ENCODE measurements around the gene SUPT7L. TPM values are rescaled to one million over a fixed set of nuclear protein-coding genes. Genes with fewer than 3 reads are reported as not detected.
A peak's percentile ranks its signal among the peaks of the same experiment; 100 is the strongest.

The SUPT7L gene
- total and polyA plus RNA-seq, 10 donors = 22.9 to 42.1 (median 30.9) TPM

- no peaks in the 10 kb centered on the region for H3K27me3 ChIP-seq (replicated peaks in 1 of 7)
- WGBS, 5 donors = 30 to 50% (median 36%) methylated on average over 4 of the region's 4 CpGs
- TF ChIP-seq POLR2AphosphoS5 (IDR thresholded peaks at IDR 0.05) (peak in 1 of 3 donors; percentile 60), POLR2A (IDR thresholded peaks at IDR 0.05) (no peak), CTCF (IDR thresholded peaks at IDR 0.05 in 8 of 11, conservative IDR thresholded peaks at IDR 0.05 in 3 of 11) (no peak)
- H3K9me3 ChIP-seq = no peaks in the 10 kb centered on the region
- no peaks in the 10 kb centered on the region for H3K36me3 ChIP-seq
- no peak for DNase-seq
- H3K4me1 ChIP-seq = peaks cover 0 to 33% (median 16%) of the 10 kb centered on the region in 6 donors
- H3K4me3 ChIP-seq = no peak overlapping the region
- intact Hi-C loops (cut with DNase I; ENCODE audit: low total_unique reads) = no loop called here
- H3K27ac ChIP-seq = peak overlapping the region; percentile 37 to 79 (median 54)
These were observed 42.6 kb upstream of the SUPT7L start for GRCh38 chr2:27705851-27706622.

- no peak overlapping the region for H3K27ac ChIP-seq
- WGBS, 5 donors = 86 to 94% (median 88%) methylated on average over 5 of the region's 5 CpGs
- peaks cover 0 to under 1% (median 0%) of the 10 kb centered on the region in 6 donors for H3K36me3 ChIP-seq
These were observed 41.0 kb upstream of the SUPT7L start for GRCh38 chr2:27704342-27704876.

GRCh38 chr2:27703638-27704341 is 40.4 kb upstream of the SUPT7L start:
- WGBS, 5 donors = 28 to 34% (median 32%) methylated on average over 9 of the region's 9 CpGs
- peak; percentile 87 for DNase-seq
- intact Hi-C loops (cut with DNase I; ENCODE audit: low total_unique reads) = loop anchor here (5.0 kb wide), 1 partner anchor 749 kb away; no protein-coding TSS in a partner anchor
- peaks cover 0 to 31% (median 16%) of the 10 kb centered on the region in 6 donors for H3K4me1 ChIP-seq
- no peaks in the 10 kb centered on the region for H3K9me3 ChIP-seq
- TF ChIP-seq CTCF (IDR thresholded peaks at IDR 0.05 in 8 of 11, conservative IDR thresholded peaks at IDR 0.05 in 3 of 11) (peak; percentile 77 to 94 (median 91)), POLR2A (IDR thresholded peaks at IDR 0.05) (no peak), POLR2AphosphoS5 (IDR thresholded peaks at IDR 0.05) (peak in 1 of 3 donors; percentile 61)
- no peaks in the 10 kb centered on the region for H3K27me3 ChIP-seq (replicated peaks in 1 of 7)
- no peak overlapping the region for H3K27ac ChIP-seq
- H3K4me3 ChIP-seq = no peak overlapping the region
- H3K36me3 ChIP-seq = peaks cover 0 to 7% (median under 1%) of the 10 kb centered on the region in 6 donors

More at GRCh38 chr2:27704342-27704876, 41.0 kb upstream of the SUPT7L start:
- intact Hi-C loops (cut with DNase I; ENCODE audit: low total_unique reads) = loop anchor here (5.0 kb wide), 1 partner anchor 748 kb away; no protein-coding TSS in a partner anchor
- TF ChIP-seq CTCF (IDR thresholded peaks at IDR 0.05 in 8 of 11, conservative IDR thresholded peaks at IDR 0.05 in 3 of 11) (no peak), POLR2AphosphoS5 (IDR thresholded peaks at IDR 0.05) (no peak), POLR2A (IDR thresholded peaks at IDR 0.05) (no peak)
- no peak for DNase-seq
- Histone ChIP-seq H3K4me1 (peaks cover 0 to 31% (median 16%) of the 10 kb centered on the region in 6 donors), H3K27me3 (replicated peaks in 1 of 7) (no peaks in the 10 kb centered on the region), H3K9me3 (no peaks in the 10 kb centered on the region), H3K4me3 (no peak overlapping the region)

Measured in spleen (tissue), 11 donors.